GM23338 (cell line): Measurements from ENCODE around the gene SPATA18. TPM values are rescaled to one million over a fixed set of nuclear protein-coding genes. Genes with fewer than 3 reads are reported as not detected.

Experiments
- ATAC-seq: fragments of 200-7000 bp; cut with Tn5 transposase; 3 replicates; pipeline ENCODE4 v1.9.1; 2020
- DNase-seq: peaks from one replicate; pipeline ENCODE4 v3.0.0-alpha.2; 2015; ENCODE audit warnings: low spot score
- H2AFZ ChIP-seq: fragments of 200-600 bp; sonication (generic); 2 replicates; pipeline ENCODE4 v1.8.0; 2016; ENCODE audit warnings: antibody characterized with exemption, mild to moderate bottlenecking, moderate library complexity
- H3F3A ChIP-seq: fragments of 200-600 bp; sonication (generic); replicated peaks from 2 replicates; pipeline ENCODE4 v1.8.0; 2017; ENCODE audit warnings: antibody characterized with exemption, mixed run types, low read depth
- H3K27ac ChIP-seq: fragments of 200-600 bp; sonication (generic); 2 replicates; pipeline ENCODE4 v1.6.1; 2016; ENCODE audit warnings: low read depth
- H3K27me3 ChIP-seq: fragments of 200-600 bp; sonication (generic); 2 replicates; pipeline ENCODE4 v1.8.0; 2016; ENCODE audit warnings: mild to moderate bottlenecking, mixed run types, moderate library complexity; ENCODE audit not compliant: insufficient read depth
- H3K36me3 ChIP-seq: fragments of 200-600 bp; sonication (generic); 2 replicates; pipeline ENCODE4 v1.8.0; 2016; ENCODE audit warnings: mild to moderate bottlenecking; ENCODE audit not compliant: insufficient read depth
- H3K4me1 ChIP-seq: fragments of 200-600 bp; sonication (generic); 2 replicates; pipeline ENCODE4 v1.8.0; 2016; ENCODE audit warnings: mild to moderate bottlenecking, moderate library complexity; ENCODE audit not compliant: insufficient read depth
- H3K4me2 ChIP-seq: fragments of 200-600 bp; sonication (generic); 2 replicates; pipeline ENCODE4 v1.7.1; 2017; ENCODE audit warnings: mixed run types
- H3K4me3 ChIP-seq: fragments of 200-600 bp; sonication (generic); 2 replicates; pipeline ENCODE4 v1.6.1; 2016; ENCODE audit warnings: mixed run types
- H3K79me2 ChIP-seq: fragments of 200-600 bp; sonication (generic); replicated peaks from 2 replicates; pipeline ENCODE4 v1.8.0; 2017; ENCODE audit warnings: mild to moderate bottlenecking; ENCODE audit not compliant: insufficient read depth
- H3K9me2 ChIP-seq: fragments of 200-600 bp; sonication (generic); 2 replicates; pipeline ENCODE4 v1.8.0; 2017; ENCODE audit not compliant: insufficient read depth
- H4K20me1 ChIP-seq: fragments of 200-600 bp; sonication (generic); replicated peaks from 2 replicates; pipeline ENCODE4 v1.8.0; 2017; ENCODE audit warnings: mild to moderate bottlenecking; ENCODE audit not compliant: insufficient read depth
- H3K27ac Mint-ChIP-seq: 2 replicates; pipeline ENCODE4 v1.8.0; 2020; ENCODE audit warnings: inconsistent platforms, mild to moderate bottlenecking, moderate library complexity, mixed read lengths
- H3K27me3 Mint-ChIP-seq: 3 replicates; pipeline ENCODE4 v1.8.0; 2022; ENCODE audit warnings: low read depth, mild to moderate bottlenecking, moderate library complexity, mixed read lengths, inconsistent platforms; ENCODE audit not compliant: insufficient read depth, poor library complexity
- H3K36me3 Mint-ChIP-seq: 3 replicates; pipeline ENCODE4 v1.8.0; 2021; ENCODE audit warnings: low read depth, mild to moderate bottlenecking, inconsistent platforms, moderate library complexity, mixed read lengths
- H3K4me1 Mint-ChIP-seq: 3 replicates; pipeline ENCODE4 v1.8.0; 2020; ENCODE audit warnings: mild to moderate bottlenecking, inconsistent platforms, mixed read lengths
- H3K4me3 Mint-ChIP-seq: 3 replicates; pipeline ENCODE4 v1.8.0; 2021; ENCODE audit warnings: moderate library complexity, mild to moderate bottlenecking, inconsistent platforms, mixed read lengths
- H3K9me3 Mint-ChIP-seq: 3 replicates; pipeline ENCODE4 v1.8.0; 2020; ENCODE audit warnings: moderate library complexity, mild to moderate bottlenecking, inconsistent platforms, mixed read lengths
- CREB1 ChIP-seq: fragments of 250-450 bp; sonication (Bioruptor Pico); IDR thresholded peaks from 2 replicates; pipeline ENCODE4 v1.5.0; 2020; ENCODE audit warnings: low read depth, mild to moderate bottlenecking, moderate library complexity
- EZH2 ChIP-seq: fragments of 200-600 bp; sonication (generic); IDR thresholded peaks from one replicate; pipeline ENCODE4 v1.8.0; 2017; ENCODE audit warnings: antibody characterized with exemption, mild to moderate bottlenecking, low read depth; ENCODE audit not compliant: unreplicated experiment
- EZH2phosphoT487 ChIP-seq: fragments of 200-600 bp; sonication (generic); IDR thresholded peaks from one replicate; pipeline ENCODE4 v1.8.1; 2018; ENCODE audit warnings: antibody characterized with exemption; ENCODE audit not compliant: unreplicated experiment
- JUNB ChIP-seq: IDR thresholded peaks from one replicate; pipeline ENCODE4 v1.6.1; 2016; ENCODE audit warnings: antibody characterized with exemption; ENCODE audit not compliant: unreplicated experiment
- NANOG ChIP-seq: IDR thresholded peaks from 2 replicates; pipeline ENCODE4 v1.6.1; 2016; ENCODE audit warnings: antibody characterized with exemption, borderline replicate concordance
- POLR2AphosphoS5 ChIP-seq: IDR thresholded peaks from 2 replicates; pipeline ENCODE4 v1.6.1; 2016; ENCODE audit warnings: antibody characterized with exemption, low read depth
- REST ChIP-seq: IDR thresholded peaks from one replicate; pipeline ENCODE4 v1.6.1; 2018; ENCODE audit warnings: antibody characterized with exemption; ENCODE audit not compliant: unreplicated experiment
- STAT1 ChIP-seq: IDR thresholded peaks from one replicate; pipeline ENCODE4 v1.6.1; 2016; ENCODE audit warnings: antibody characterized with exemption; ENCODE audit not compliant: unreplicated experiment
- ZNF114 ChIP-seq: fragments of 250-450 bp; sonication (Bioruptor Pico); IDR thresholded peaks from 2 replicates; pipeline ENCODE4 v1.5.0; 2020; ENCODE audit warnings: mild to moderate bottlenecking, moderate library complexity
- ZNF331 ChIP-seq: fragments of 250-450 bp; sonication (Bioruptor Pico); IDR thresholded peaks from 2 replicates; pipeline ENCODE4 v1.5.0; 2020; ENCODE audit warnings: low read depth, mild to moderate bottlenecking, moderate library complexity
- polyA plus RNA-seq: library from polyadenylated mRNA; unstranded; fragments of >200 nt; fragmentation: Nextera tagmentation; extraction: Ambion mirVana; gene quantifications from 2 replicates; pipeline ENCODE4 v1.2.1, GENCODE V29; 2016
- total RNA-seq: library from RNA; depleted of rRNA; stranded (reverse); fragments of >200 nt; shearing (Covaris generic); gene quantifications from 2 replicates; pipeline ENCODE4 v1.2.3, GENCODE V29; 2014
- TF ChIP-seq, protein P1 (sequence below): fragments of 250-450 bp; sonication (Bioruptor Pico); IDR thresholded peaks from 2 replicates; pipeline ENCODE4 v1.5.0; 2020; ENCODE audit warnings: mild to moderate bottlenecking, moderate library complexity
- TF ChIP-seq, protein P2 (sequence below): IDR thresholded peaks from 2 replicates; pipeline ENCODE4 v1.6.1; 2016; ENCODE audit warnings: antibody characterized with exemption
- TF ChIP-seq, protein P3 (sequence below), 2 experiments: fragments of 200-600 bp in 1 of 2; sonication (generic) in 1 of 2; conservative IDR thresholded peaks; 2 replicates each; pipeline versions ENCODE4 v1.5.1 to v1.6.1; 2016 to 2017; ENCODE audit warnings: antibody characterized with exemption in 2 of 2, low read depth in 2 of 2, mild to moderate bottlenecking in 2 of 2, moderate library complexity in 1 of 2

SPATA18 gene
- total and polyA plus RNA-seq, 2 experiments from 2014 or later: 1.5 to 2.5 TPM

GRCh38 chr4:52071791-52072546 is 20.9 kb downstream of the SPATA18 start:
- no peaks in the 10 kb centered on the region for H3K9me3 Mint-ChIP-seq
- ATAC-seq (no peak), DNase-seq (no peak)
- Histone ChIP-seq H2AFZ (no peak overlapping the region), H3K4me3 (no peak overlapping the region), H3F3A (no peaks in the 10 kb centered on the region), H4K20me1 (no peaks in the 10 kb centered on the region), H3K9me2 (no peaks in the 10 kb centered on the region), H3K4me2 (no peak overlapping the region), H3K4me1 (no peaks in the 10 kb centered on the region), H3K27me3 (peaks cover 8% of the 10 kb centered on the region; the same call in 1 of the 2 replicates), H3K79me2 (no peaks in the 10 kb centered on the region), H3K27ac (no peak overlapping the region), H3K36me3 (no peaks in the 10 kb centered on the region)
- no peak overlapping the region for H3K27ac Mint-ChIP-seq
- H3K36me3 Mint-ChIP-seq: no peaks in the 10 kb centered on the region
- TF ChIP-seq EZH2 (no peak), ZNF331 (CRISPR knock-in tag) (no peak), CREB1 (CRISPR knock-in tag) (no peak), NANOG (no peak), STAT1 (no peak), ZNF114 (CRISPR knock-in tag) (no peak), POLR2AphosphoS5 (no peak), JUNB (no peak), EZH2phosphoT487 (no peak), REST (no peak)
- TF ChIP-seq, protein P1, sequence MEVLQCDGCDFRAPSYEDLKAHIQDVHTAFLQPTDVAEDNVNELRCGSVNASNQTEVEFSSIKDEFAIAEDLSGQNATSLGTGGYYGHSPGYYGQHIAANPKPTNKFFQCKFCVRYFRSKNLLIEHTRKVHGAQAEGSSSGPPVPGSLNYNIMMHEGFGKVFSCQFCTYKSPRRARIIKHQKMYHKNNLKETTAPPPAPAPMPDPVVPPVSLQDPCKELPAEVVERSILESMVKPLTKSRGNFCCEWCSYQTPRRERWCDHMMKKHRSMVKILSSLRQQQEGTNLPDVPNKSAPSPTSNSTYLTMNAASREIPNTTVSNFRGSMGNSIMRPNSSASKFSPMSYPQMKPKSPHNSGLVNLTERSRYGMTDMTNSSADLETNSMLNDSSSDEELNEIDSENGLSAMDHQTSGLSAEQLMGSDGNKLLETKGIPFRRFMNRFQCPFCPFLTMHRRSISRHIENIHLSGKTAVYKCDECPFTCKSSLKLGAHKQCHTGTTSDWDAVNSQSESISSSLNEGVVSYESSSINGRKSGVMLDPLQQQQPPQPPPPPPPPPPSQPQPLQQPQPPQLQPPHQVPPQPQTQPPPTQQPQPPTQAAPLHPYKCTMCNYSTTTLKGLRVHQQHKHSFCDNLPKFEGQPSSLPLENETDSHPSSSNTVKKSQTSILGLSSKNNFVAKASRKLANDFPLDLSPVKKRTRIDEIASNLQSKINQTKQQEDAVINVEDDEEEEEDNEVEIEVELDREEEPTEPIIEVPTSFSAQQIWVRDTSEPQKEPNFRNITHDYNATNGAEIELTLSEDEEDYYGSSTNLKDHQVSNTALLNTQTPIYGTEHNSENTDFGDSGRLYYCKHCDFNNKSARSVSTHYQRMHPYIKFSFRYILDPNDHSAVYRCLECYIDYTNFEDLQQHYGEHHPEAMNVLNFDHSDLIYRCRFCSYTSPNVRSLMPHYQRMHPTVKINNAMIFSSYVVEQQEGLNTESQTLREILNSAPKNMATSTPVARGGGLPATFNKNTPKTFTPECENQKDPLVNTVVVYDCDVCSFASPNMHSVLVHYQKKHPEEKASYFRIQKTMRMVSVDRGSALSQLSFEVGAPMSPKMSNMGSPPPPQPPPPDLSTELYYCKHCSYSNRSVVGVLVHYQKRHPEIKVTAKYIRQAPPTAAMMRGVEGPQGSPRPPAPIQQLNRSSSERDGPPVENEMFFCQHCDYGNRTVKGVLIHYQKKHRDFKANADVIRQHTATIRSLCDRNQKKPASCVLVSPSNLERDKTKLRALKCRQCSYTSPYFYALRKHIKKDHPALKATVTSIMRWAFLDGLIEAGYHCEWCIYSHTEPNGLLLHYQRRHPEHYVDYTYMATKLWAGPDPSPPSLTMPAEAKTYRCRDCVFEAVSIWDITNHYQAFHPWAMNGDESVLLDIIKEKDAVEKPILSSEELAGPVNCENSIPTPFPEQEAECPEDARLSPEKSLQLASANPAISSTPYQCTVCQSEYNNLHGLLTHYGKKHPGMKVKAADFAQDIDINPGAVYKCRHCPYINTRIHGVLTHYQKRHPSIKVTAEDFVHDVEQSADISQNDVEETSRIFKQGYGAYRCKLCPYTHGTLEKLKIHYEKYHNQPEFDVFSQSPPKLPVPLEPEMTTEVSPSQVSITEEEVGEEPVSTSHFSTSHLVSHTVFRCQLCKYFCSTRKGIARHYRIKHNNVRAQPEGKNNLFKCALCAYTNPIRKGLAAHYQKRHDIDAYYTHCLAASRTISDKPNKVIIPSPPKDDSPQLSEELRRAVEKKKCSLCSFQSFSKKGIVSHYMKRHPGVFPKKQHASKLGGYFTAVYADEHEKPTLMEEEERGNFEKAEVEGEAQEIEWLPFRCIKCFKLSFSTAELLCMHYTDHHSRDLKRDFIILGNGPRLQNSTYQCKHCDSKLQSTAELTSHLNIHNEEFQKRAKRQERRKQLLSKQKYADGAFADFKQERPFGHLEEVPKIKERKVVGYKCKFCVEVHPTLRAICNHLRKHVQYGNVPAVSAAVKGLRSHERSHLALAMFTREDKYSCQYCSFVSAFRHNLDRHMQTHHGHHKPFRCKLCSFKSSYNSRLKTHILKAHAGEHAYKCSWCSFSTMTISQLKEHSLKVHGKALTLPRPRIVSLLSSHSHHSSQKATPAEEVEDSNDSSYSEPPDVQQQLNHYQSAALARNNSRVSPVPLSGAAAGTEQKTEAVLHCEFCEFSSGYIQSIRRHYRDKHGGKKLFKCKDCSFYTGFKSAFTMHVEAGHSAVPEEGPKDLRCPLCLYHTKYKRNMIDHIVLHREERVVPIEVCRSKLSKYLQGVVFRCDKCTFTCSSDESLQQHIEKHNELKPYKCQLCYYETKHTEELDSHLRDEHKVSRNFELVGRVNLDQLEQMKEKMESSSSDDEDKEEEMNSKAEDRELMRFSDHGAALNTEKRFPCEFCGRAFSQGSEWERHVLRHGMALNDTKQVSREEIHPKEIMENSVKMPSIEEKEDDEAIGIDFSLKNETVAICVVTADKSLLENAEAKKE (CRISPR knock-in tag): no peak
- TF ChIP-seq, protein P2, sequence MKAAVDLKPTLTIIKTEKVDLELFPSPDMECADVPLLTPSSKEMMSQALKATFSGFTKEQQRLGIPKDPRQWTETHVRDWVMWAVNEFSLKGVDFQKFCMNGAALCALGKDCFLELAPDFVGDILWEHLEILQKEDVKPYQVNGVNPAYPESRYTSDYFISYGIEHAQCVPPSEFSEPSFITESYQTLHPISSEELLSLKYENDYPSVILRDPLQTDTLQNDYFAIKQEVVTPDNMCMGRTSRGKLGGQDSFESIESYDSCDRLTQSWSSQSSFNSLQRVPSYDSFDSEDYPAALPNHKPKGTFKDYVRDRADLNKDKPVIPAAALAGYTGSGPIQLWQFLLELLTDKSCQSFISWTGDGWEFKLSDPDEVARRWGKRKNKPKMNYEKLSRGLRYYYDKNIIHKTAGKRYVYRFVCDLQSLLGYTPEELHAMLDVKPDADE: no peak
- TF ChIP-seq, protein P3, sequence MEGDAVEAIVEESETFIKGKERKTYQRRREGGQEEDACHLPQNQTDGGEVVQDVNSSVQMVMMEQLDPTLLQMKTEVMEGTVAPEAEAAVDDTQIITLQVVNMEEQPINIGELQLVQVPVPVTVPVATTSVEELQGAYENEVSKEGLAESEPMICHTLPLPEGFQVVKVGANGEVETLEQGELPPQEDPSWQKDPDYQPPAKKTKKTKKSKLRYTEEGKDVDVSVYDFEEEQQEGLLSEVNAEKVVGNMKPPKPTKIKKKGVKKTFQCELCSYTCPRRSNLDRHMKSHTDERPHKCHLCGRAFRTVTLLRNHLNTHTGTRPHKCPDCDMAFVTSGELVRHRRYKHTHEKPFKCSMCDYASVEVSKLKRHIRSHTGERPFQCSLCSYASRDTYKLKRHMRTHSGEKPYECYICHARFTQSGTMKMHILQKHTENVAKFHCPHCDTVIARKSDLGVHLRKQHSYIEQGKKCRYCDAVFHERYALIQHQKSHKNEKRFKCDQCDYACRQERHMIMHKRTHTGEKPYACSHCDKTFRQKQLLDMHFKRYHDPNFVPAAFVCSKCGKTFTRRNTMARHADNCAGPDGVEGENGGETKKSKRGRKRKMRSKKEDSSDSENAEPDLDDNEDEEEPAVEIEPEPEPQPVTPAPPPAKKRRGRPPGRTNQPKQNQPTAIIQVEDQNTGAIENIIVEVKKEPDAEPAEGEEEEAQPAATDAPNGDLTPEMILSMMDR (conservative IDR thresholded peaks at IDR 0.05; ENCODE audit: low read depth in 2 of 2): no peak
- peaks cover 3% of the 10 kb centered on the region for H3K27me3 Mint-ChIP-seq
- peaks cover 3% of the 10 kb centered on the region; the same call in 2 of the 3 replicates for H3K4me1 Mint-ChIP-seq
- no peak overlapping the region for H3K4me3 Mint-ChIP-seq
